GM19351 (cell line): Measurements from ENCODE around the gene TLR3.
"Not testable (repeated sequence)": the region's sequence is repeated elsewhere in the genome, so short reads cannot be mapped to it uniquely, and the experiment has no call there.

Source experiments
- ATAC-seq: cut with Tn5 transposase; IDR thresholded peaks from one replicate; pipeline ENCODE4 v1.9.1; 2021; ENCODE audit warnings: mild to moderate bottlenecking, moderate library complexity; ENCODE audit not compliant: unreplicated experiment

Gene TLR3

GRCh38 chr4:186068581-186069348 lies at the start of gene TLR3:
TLR3 (plus strand) TSS chr4:186069156; CDS start chr4:186076620, 7,464 bp downstream.
- no peak for ATAC-seq

DNA sequence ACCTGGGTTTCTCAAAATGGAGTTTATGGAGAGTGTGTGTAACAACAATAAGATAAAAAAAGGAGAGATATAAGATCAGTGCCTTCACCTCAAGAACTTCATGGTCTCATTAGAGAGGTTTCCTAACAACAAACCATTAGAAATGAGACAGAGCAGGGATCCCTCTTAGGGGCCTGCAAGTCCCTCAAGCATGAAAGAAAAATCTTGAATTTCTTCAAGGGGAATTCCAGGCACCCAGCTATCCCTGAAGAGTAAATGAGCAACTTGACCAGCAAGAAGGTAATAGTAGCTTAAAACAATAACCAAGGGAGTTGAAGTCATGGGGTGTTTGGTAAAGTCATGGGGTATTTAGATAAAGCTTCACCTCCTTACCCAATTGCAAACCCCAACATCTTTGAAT lies 49.7 kb upstream of the TLR3 start:
- ATAC-seq = no peak

DNA sequence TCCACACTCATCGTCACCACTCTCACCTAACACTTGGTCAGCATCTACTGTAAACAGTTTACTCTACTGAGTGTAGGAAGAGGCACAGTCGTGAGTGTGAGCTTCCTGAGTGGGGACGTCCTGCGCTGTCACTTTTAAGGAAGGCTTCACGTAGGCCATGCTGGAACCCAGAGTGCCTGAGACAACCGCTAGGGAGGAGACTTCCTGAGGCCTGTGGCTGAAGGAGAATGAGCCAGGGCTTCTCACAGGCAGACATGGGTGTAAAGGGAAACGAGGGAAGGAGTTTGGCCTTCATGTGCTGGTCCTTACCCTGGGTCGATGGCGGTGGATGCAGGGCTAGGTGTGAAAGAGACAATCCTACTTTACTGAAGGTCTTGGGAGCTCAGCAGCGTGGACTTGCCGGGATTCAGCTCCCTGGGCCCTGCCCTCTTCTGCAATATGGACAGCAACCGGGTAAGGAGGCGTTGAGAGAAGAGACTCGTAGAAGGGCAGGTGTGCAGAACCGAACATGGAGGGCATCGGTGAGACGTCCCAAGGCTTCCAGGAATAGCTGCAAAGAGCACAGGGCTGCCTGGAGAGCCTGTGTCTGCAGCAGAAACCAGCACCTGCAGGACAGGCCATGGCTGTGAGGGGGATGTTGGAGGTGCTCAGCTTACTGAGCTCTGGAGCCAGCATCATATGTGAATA lies 48.7 kb upstream of the TLR3 start:
- no peak for ATAC-seq

DNA sequence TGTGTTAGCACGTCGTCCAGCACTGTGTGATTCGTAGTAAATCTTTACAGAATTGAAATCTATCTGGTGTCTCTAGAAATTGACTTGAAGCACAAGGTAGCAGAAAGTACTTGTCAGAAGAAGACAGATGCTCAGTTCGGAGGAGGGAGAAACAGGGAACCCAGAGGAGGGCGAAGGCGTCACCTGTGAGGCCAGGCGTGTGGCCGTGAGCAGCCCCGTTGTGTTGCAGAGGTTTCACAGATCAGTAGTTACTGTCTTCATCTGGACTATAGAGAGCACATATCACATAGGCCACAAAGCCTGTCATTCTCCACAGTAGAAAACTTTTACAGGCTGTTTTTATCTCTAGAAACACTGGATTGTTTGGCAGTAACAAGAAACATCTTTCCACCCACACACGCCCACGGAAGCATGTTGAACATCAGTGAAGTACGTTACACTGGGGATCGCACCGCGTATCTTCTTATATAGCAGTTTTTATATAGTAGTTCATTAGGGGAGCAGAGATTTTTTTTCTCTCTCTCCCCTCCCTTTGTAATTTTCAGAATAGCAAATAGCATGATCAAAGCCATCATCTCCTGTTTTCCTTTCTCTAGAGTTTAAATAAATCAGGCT lies 48.1 kb upstream of the TLR3 start:
- no peak for ATAC-seq

- peak; percentile 75 for ATAC-seq
Measured at GRCh38 chr4:186021461-186022167, 47.3 kb upstream of the TLR3 start.

- no peak for ATAC-seq
Measured at GRCh38 chr4:186023975-186024374, 45.0 kb upstream of the TLR3 start.

DNA sequence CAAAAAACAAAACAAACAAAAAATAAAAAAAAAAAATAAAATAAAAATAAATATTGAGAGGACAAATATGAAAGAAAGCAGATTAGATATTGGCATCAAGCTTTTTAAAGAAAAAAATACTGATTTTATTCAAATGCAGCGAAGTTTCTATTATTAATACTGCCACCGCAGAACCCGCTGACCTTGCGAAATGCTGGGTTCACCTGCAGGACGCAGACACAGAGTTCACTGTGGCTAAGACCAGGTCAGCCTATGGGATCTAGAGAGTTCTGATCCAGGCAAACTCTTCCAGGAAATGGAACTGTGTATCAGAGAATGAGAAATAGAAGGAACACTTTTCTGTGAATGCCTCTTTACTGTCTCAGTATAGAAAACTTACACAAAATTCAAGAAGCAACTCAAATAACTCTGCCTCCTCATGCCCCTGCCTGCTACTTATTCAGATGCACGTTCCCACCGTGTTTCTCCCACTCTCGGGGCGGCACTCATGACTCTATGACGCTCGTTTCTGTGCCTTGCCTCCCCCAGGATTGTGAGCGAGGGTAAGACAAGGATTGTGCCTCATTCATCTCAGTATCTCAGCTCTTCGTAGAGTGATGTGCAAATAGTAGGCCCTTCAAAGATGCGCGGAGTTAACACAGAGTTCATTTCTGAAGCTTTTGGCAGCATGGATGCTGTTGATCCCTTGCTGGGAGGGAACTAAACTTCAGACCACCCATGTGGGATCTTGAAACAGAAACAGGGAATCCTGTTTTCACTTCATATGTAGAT lies 44.1 kb upstream of the TLR3 start:
- ATAC-seq = no peak

DNA sequence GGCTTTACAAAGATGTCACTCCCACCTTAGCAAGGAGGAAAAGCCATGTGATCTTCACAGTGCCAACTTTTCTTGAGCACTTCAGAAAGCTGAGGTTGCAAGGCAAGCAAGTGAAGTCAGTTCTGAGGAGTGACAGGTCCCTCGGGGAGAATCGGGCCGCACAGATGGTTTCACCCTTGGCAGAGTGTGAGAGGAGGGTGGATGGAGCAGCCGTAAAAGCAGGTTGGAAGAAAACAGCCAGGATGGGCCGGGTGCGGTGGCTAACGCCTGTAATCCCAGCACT lies 43.6 kb upstream of the TLR3 start:
- no peak for ATAC-seq

- no peak for ATAC-seq
Measured at GRCh38 chr4:186027405-186027804, 41.6 kb upstream of the TLR3 start.

GRCh38 chr4:186029571-186030398 lies 39.2 kb upstream of the TLR3 start:
- ATAC-seq = no peak

DNA sequence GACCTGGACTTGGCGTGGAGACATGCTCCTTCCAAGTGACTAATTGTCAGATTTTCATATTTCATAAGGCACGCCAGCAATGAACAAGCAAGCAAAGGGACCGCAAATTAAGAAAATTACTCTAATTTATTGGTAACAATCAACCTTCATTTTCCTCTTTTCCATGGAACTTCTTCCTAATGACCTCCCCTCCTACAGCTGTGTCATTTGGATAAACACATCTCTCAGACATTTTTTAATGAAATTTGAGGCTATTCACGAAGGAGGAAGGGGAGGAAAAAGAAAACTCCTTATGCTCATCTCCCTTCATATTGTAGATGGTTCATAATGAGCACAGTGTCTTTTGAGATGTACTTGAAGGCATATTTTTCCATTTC lies 38.6 kb upstream of the TLR3 start:
- ATAC-seq = no peak

DNA sequence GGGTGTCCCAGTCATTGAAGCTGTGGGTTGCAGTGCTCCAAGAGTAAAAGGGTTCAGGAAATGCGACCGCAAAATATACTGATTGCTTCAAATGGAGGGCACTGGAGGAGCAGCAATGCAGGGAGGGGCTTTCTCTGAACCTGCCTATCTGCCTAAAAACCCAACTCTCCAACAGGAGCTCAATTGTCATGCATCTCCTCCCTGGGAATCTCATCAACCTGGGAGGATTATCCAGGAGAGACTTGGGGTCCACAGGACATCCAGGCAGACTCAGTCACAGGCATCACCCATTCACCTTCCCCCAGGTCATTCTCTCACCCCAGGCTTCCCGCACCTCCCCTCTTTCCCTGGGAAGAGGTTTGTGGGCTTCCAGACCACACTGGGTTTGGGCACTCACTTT lies 38.2 kb upstream of the TLR3 start:
- ATAC-seq = no peak

DNA sequence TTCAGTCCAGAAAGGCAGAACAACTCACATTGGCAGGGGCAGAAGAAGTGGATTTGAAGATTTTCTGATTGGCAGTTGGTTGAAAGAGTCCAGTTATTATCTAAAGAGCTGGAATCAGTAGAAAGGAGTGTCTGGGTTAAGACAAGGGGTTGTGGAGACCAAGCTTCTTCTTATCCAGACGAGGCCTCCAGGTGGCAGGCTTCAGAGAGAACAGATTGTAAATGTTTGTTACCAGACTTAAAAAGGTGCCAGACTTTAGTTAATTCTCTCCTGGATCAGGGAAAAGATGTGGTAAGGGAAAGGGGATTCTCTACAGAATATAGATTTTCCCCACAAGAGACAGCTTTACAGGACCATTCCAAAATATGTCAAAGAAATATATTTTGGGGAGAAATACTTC lies 36.7 kb upstream of the TLR3 start:
- no peak for ATAC-seq

GRCh38 chr4:186033027-186033426 lies 35.9 kb upstream of the TLR3 start:
- ATAC-seq = no peak

- ATAC-seq = not testable (repeated sequence)
Measured at GRCh38 chr4:186034613-186035012, 34.3 kb upstream of the TLR3 start.

DNA sequence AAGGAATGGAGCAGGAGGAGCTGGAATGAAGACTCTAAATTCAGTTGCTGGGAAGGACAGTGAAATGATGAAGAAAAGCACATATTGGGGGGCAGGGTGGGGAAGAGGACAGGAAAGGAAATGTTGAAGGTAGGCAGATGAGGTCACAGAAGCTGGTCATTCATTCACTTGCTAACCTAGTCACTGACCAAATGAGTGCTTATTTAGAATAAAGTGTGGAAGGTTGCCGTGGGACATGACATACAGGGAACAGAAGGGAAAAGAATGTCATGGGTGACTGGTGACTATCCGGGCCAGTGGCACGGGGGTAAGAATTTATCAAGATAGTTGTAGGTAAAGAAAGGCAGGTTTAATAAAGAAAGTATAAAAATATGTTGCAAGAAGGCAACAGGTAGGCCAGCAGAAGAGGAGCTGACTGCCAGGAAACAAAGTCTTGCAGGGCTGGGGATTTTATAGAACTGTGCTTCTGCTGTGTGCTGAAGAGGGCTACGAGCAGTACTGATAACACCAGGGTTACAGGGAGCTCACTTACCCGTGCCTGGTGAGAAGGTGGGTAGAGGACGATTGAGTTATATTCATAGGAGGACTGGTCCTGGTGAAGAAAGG lies 31.9 kb upstream of the TLR3 start:
- no peak for ATAC-seq

DNA sequence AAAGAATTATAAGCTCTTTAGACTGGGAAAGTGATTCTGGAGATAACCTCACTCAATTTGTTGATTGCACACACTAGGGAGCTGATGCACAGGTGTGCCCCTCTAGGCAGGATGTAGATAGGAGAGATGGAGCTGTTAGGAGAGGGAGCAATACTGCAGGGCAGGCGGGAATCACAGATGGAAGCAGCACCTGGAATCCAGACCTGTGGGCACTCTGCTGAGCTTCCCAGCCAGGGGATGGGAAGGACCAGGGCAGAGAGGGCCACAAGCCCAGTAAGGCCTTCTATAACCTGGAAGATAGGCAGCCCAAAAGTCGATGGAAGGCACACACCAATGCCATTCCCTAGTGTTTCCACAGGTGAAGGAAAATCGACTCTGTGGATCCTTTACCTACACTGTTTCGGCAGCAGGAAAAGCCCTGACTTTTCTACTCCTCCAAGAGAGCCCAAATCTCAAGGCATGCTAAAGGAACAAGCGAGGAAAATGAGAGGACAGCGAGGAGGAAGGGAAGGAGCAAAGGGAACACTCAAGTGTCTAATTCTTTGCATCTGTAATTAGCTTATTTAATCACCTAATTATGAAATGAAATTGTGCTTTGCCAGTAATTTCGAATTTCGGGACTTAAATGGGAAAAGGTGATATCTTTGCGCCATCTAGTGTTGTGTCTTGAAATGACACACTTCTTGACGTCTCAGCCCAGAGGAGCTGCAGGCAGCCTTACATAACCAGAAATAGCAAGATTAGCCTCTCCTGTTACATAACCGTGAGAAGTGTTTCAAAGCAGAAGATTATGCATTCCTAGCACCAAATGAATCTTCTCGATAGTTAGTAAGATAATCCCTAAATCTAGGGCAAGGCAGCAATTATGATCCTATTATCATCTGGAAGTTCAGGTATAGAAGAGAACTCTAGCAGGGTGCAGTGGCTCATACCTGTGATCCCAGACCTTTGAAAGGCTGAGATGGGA lies 31.0 kb upstream of the TLR3 start:
- peak; percentile 83 for ATAC-seq

GRCh38 chr4:186039697-186040096 lies 29.3 kb upstream of the TLR3 start:
- ATAC-seq = no peak

DNA sequence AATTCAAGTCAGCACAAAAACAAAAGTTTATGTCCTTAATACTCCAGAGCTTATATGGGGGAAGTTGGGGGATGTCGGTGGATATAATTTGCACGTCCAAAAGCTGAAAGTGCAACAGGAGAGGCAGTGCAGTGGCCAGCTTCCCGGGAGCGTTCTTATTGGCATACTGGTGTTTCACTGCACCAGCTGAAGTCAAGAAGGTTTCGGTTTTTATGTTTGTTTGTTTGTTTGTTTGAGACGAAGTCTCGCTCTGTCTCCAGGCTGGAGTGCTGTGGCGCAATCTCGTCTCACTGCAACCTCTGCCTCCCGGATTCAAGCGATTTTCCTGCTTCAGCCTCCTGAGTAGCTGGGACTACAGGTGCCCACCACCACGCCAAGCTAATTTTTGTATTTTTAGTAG lies 28.6 kb upstream of the TLR3 start:
- no peak for ATAC-seq
